HepG2 (cell line): ENCODE results near the gene PDIA5. TPM values are rescaled to one million over a fixed set of nuclear protein-coding genes. Genes with fewer than 3 reads are reported as not detected.

Experiments
- ATAC-seq: fragments of 200-7000 bp; cut with Tn5 transposase; 3 replicates; pipeline ENCODE4 v1.9.1; 2020; ENCODE audit warnings: mild to moderate bottlenecking, moderate library complexity
- BruUV-seq: library from RNA; stranded (reverse); fragments of 400-500 nt; replicated peaks from 2 replicates; lab custom pipeline; 2021; lab: Mats Ljungman, UMichigan
- CTCF ChIA-PET: fragments of 300-600 bp; formaldehyde crosslinking; extraction: SDS; loops from one replicate; lab custom pipeline; 2021; ENCODE audit warnings: low total read pairs, inconsistent platforms, low intra/inter-chr PET ratio; lab: Yijun Ruan, JAX
- POLR2A ChIA-PET: fragments of 350-600 bp; sonication (Branson Sonifier 250); formaldehyde crosslinking; loops from one replicate; lab custom pipeline; 2020; ENCODE audit warnings: antibody characterized with exemption, inconsistent platforms; lab: Yijun Ruan, JAX
- DNase-seq: peaks from one replicate; pipeline ENCODE4 v3.0.0-alpha.2; 2015; ENCODE audit warnings: low spot score
- FAIRE-seq: peaks from 3 replicates; lab custom pipeline; 2011; peaks lifted over from hg19 to GRCh38; lab: Jason Lieb, UNC
- H2AFZ ChIP-seq: one replicate; pipeline ENCODE4 v1.6.1; 2011; ENCODE audit warnings: low read length, inconsistent platforms
- H3K27ac ChIP-seq: fragments of 300-600 bp; 3 replicates; pipeline ENCODE4 v1.8.0; 2011; ENCODE audit warnings: mixed run types, mild to moderate bottlenecking, mixed read lengths, low read length, inconsistent platforms; ENCODE audit not compliant: insufficient read depth; ENCODE audit errors: extremely low read length
- H3K27me3 ChIP-seq, 2 experiments: fragments of 200-600 bp in 1 of 2; 2 replicates in 1 of 2; 3 replicates in 1 of 2; pipeline versions ENCODE4 v1.6.0 to v1.8.0; 2011; ENCODE audit warnings: low read length in 2 of 2, mild to moderate bottlenecking in 2 of 2, moderate library complexity in 2 of 2, inconsistent platforms in 1 of 2; ENCODE audit not compliant: insufficient read depth in 2 of 2, control insufficient read depth in 1 of 2
- H3K36me3 ChIP-seq, 2 experiments: fragments of 200-600 bp in 1 of 2; replicated peaks in 1 of 2; 2 replicates in 1 of 2; 3 replicates in 1 of 2; pipeline versions ENCODE4 v1.5.1 to v1.8.0; 2011; ENCODE audit warnings: low read length in 2 of 2, inconsistent platforms in 1 of 2; ENCODE audit not compliant: insufficient read depth in 2 of 2, control insufficient read depth in 1 of 2
- H3K4me1 ChIP-seq: 2 replicates; pipeline ENCODE4 v1.5.1; 2012; ENCODE audit warnings: low read length, inconsistent platforms; ENCODE audit not compliant: insufficient read depth
- H3K4me2 ChIP-seq: 2 replicates; pipeline ENCODE4 v1.6.0; 2011; ENCODE audit warnings: low read depth, low read length, inconsistent platforms
- H3K4me3 ChIP-seq, 3 experiments: fragments of 200-600 bp in 1 of 3; sonication (generic), shearing (Covaris generic) in 1 of 3; replicated peaks in 1 of 3; 2 replicates each; pipeline ENCODE4 v1.5.1; 2011 to 2016; ENCODE audit warnings: low read length in 3 of 3, inconsistent platforms in 2 of 3, low read depth in 2 of 3, mild to moderate bottlenecking in 2 of 3, control low read depth in 1 of 3, mixed read lengths in 1 of 3; ENCODE audit not compliant: insufficient read depth in 1 of 3
- H3K79me2 ChIP-seq: one replicate; pipeline ENCODE4 v1.6.1; 2011; ENCODE audit warnings: low read length, inconsistent platforms; ENCODE audit not compliant: insufficient read depth
- H3K9ac ChIP-seq: 2 replicates; pipeline ENCODE4 v1.6.0; 2011; ENCODE audit warnings: mild to moderate bottlenecking, low read depth, low read length, inconsistent platforms; ENCODE audit not compliant: insufficient read depth
- H3K9me3 ChIP-seq: 2 replicates; pipeline ENCODE4 v1.5.1; 2012; ENCODE audit warnings: mild to moderate bottlenecking, low read length
- H4K20me1 ChIP-seq: 2 replicates; pipeline ENCODE4 v1.6.0; 2011; ENCODE audit warnings: inconsistent platforms, mild to moderate bottlenecking, low read length, moderate library complexity; ENCODE audit not compliant: insufficient read depth
- CENPX ChIP-seq: sonication (generic); formaldehyde crosslinking; IDR thresholded peaks from 2 replicates; pipeline ENCODE4 v1.9.0; 2021; ENCODE audit warnings: mild to moderate bottlenecking, missing genetic modification reagents, moderate library complexity
- E2F5 ChIP-seq: sonication (generic); formaldehyde crosslinking; conservative IDR thresholded peaks from 2 replicates; pipeline ENCODE4 v1.4.0; 2020; ENCODE audit warnings: missing genetic modification reagents
- MATR3 ChIP-seq: sonication (generic); formaldehyde crosslinking; IDR thresholded peaks from 2 replicates; pipeline ENCODE4 v1.4.0; 2020; ENCODE audit warnings: missing genetic modification reagents
- SMC3 ChIP-seq: IDR thresholded peaks from 2 replicates; pipeline ENCODE4 v1.6.1; 2011; ENCODE audit warnings: low read length, improper control_type of control experiment
- SP1 ChIP-seq, 2 experiments: fragments of 450-650 bp in 1 of 2; sonication (generic) in 1 of 2; formaldehyde crosslinking in 1 of 2; IDR thresholded peaks; 2 replicates each; pipeline versions ENCODE4 v1.4.0 to v1.6.1; 2016 to 2020; ENCODE audit warnings: missing genetic modification reagents in 1 of 2
- XRCC5 ChIP-seq: fragments of 200-400 bp; formaldehyde crosslinking; optimal IDR thresholded peaks from 2 replicates; pipeline ENCODE3; 2017; ENCODE audit warnings: mild to moderate bottlenecking, low read length
- ZKSCAN5 ChIP-seq: sonication (generic); formaldehyde crosslinking; IDR thresholded peaks from 2 replicates; pipeline ENCODE4 v1.5.1; 2020; ENCODE audit warnings: mild to moderate bottlenecking, missing genetic modification reagents
- ZNF224 ChIP-seq: sonication (generic); formaldehyde crosslinking; IDR thresholded peaks from 2 replicates; pipeline ENCODE4 v1.5.0; 2020; ENCODE audit warnings: mild to moderate bottlenecking, missing genetic modification reagents
- ZNF34 ChIP-seq: sonication (generic); formaldehyde crosslinking; IDR thresholded peaks from 2 replicates; pipeline ENCODE4 v1.4.0; 2020; ENCODE audit warnings: mild to moderate bottlenecking, missing genetic modification reagents, borderline replicate concordance
- ZNF7 ChIP-seq: IDR thresholded peaks from 2 replicates; pipeline ENCODE4 v1.6.1; 2016; ENCODE audit warnings: missing biosample characterization, missing genetic modification reagents
- ZNF879 ChIP-seq: sonication (generic); formaldehyde crosslinking; IDR thresholded peaks from 2 replicates; pipeline ENCODE4 v1.8.1; 2023; ENCODE audit warnings: missing genetic modification reagents
- WGBS: methylation state at CpG from one replicate; pipeline ENCODE4 v1.1.6; 2017; ENCODE audit warnings: low lambda C conversion rate; 5-methylcytosine and 5-hydroxymethylcytosine counted together
- in situ Hi-C: cut with HindIII; loops from 2 replicates; pipeline ENCODE4 v1.10.0; 2017; ENCODE audit warnings: low pct_unique_long_range_greater_than_20kb; ENCODE audit not compliant: extremely low pct_ligation_motif_present
- intact Hi-C: fragments of 100-400 bp; cut with micrococcal nuclease; formaldehyde crosslinking; loops from one replicate; pipeline ENCODE4 v1.10.0; 2022; ENCODE audit not compliant: unreplicated experiment
- polyA plus RNA-seq, 8 experiments: library from polyadenylated mRNA; depleted of rRNA in 3 of 8; stranded (reverse) in 7 of 8; unstranded in 1 of 8; fragments of >200 nt; fragmentation: Illumina TruSeq in 4 of 8; extraction: Trizol in 4 of 8; gene quantifications; 2 replicates each; pipeline versions ENCODE4 v1.2.1 to v1.2.3, GENCODE V29; 2011 to 2016; ENCODE audit warnings: low read depth in 4 of 8, missing spikeins in 1 of 8, mixed read lengths in 1 of 8; ENCODE audit not compliant: insufficient read depth in 1 of 8
- total RNA-seq, 5 experiments: library from RNA; depleted of rRNA; stranded (reverse); fragments of >200 nt; fragmentation: Illumina TruSeq; extraction: Trizol; gene quantifications; 2 replicates each; pipeline ENCODE4 v1.2.3, GENCODE V29; 2016; ENCODE audit warnings: low read depth in 1 of 5
- TF ChIP-seq, protein P1 (sequence below): IDR thresholded peaks from 2 replicates; pipeline ENCODE4 v1.6.1; 2016; ENCODE audit warnings: mild to moderate bottlenecking, missing biosample characterization, missing genetic modification reagents
- TF ChIP-seq, protein P2 (sequence below): sonication (generic); formaldehyde crosslinking; IDR thresholded peaks from 2 replicates; pipeline ENCODE4 v1.4.0; 2020; ENCODE audit warnings: missing genetic modification reagents
- TF ChIP-seq, protein P3 (sequence below): sonication (generic); formaldehyde crosslinking; IDR thresholded peaks from 2 replicates; pipeline ENCODE4 v1.5.0; 2020; ENCODE audit warnings: mild to moderate bottlenecking, missing genetic modification reagents, moderate library complexity

PDIA5 gene
- total and polyA plus RNA-seq, 2 of the 13 experiments (the other 11 are each of a cell fraction or from before 2014, with no cell fraction given) = 51.3 to 74.3 TPM

- no TSS peak for BruUV-seq
- no peak for ATAC-seq
- Histone ChIP-seq H3K4me3 (no peak overlapping the region), H4K20me1 (no peaks in the 10 kb centered on the region), H3K4me1 (no peaks in the 10 kb centered on the region), H2AFZ (no peak overlapping the region), H3K27me3 (no peaks in the 10 kb centered on the region), H3K9ac (no peak overlapping the region), H3K36me3 (no peaks in the 10 kb centered on the region), H3K9me3 (no peaks in the 10 kb centered on the region), H3K27ac (no peak overlapping the region), H3K79me2 (no peaks in the 10 kb centered on the region), H3K4me2 (no peak overlapping the region)
- 67% methylated on average over 5 of the region's 5 CpGs for WGBS
- intact Hi-C loops = no loop called here
- ChIA-PET POLR2A (no interaction called here), CTCF (no interaction called here)
- TF ChIP-seq ZNF879 = no peak
- in situ Hi-C loops = no loop called here
- FAIRE-seq = no peak
- no peak for DNase-seq
Measured at GRCh38 chr3:123193448-123194101, 126.8 kb downstream of the PDIA5 start.

DNA sequence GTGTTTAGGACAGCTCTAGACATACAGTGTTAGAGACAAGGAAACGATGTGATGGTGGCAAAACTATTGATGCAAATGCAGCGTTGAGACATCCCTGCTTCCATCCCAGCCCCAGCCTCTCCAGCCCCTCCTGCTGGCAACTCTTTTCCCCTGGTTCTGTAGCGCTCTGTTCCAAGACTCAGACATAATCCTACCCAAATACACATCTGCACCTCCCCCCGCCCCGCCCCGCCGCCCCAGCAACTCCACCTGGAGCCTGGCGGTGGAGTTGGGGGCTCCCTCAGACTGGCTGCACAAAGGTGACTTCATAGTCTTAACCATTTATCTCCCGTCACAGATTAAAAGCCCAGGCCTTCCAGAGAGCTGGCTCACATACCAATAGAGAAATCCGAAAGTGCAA is 127.7 kb downstream of the PDIA5 start:
- Histone ChIP-seq H3K27me3 (no peaks in the 10 kb centered on the region), H3K79me2 (no peaks in the 10 kb centered on the region), H3K4me1 (no peaks in the 10 kb centered on the region), H3K9me3 (no peaks in the 10 kb centered on the region), H3K4me3 (no peak overlapping the region), H2AFZ (no peak overlapping the region), H3K27ac (no peak overlapping the region), H3K36me3 (no peaks in the 10 kb centered on the region), H4K20me1 (no peaks in the 10 kb centered on the region), H3K4me2 (0 out of 2 replicates have a peak overlapping the region, but pooled peaks have one; percentile 2), H3K9ac (no peak overlapping the region)
- ChIA-PET POLR2A (no interaction called here), CTCF (interaction anchor here (0.7 kb wide), 1 partner anchor 251 kb away, joined by 3 read pairs; no protein-coding TSS in a partner anchor)
- intact Hi-C loops (no loop called here), in situ Hi-C loops (no loop called here)
- ATAC-seq (peak; percentile 100), FAIRE-seq (peak; percentile 50), DNase-seq (peak; percentile 38)
- BruUV-seq = no TSS peak
- 13% methylated on average over 10 of the region's 10 CpGs for WGBS
- peak; percentile 34 for TF ChIP-seq XRCC5
- no peak for TF ChIP-seq E2F5 (CRISPR knock-in tag)
- no peak for TF ChIP-seq ZNF224 (CRISPR knock-in tag)
- TF ChIP-seq, protein P1, sequence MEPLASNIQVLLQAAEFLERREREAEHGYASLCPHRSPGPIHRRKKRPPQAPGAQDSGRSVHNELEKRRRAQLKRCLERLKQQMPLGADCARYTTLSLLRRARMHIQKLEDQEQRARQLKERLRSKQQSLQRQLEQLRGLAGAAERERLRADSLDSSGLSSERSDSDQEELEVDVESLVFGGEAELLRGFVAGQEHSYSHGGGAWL (CRISPR knock-in tag) = no peak
- no peak for TF ChIP-seq SP1 (IDR thresholded peaks at IDR 0.05)
- no peak for TF ChIP-seq SP1 (CRISPR knock-in tag; IDR thresholded peaks at IDR 0.05)
- TF ChIP-seq ZNF7 = no peak
- TF ChIP-seq, protein P2, sequence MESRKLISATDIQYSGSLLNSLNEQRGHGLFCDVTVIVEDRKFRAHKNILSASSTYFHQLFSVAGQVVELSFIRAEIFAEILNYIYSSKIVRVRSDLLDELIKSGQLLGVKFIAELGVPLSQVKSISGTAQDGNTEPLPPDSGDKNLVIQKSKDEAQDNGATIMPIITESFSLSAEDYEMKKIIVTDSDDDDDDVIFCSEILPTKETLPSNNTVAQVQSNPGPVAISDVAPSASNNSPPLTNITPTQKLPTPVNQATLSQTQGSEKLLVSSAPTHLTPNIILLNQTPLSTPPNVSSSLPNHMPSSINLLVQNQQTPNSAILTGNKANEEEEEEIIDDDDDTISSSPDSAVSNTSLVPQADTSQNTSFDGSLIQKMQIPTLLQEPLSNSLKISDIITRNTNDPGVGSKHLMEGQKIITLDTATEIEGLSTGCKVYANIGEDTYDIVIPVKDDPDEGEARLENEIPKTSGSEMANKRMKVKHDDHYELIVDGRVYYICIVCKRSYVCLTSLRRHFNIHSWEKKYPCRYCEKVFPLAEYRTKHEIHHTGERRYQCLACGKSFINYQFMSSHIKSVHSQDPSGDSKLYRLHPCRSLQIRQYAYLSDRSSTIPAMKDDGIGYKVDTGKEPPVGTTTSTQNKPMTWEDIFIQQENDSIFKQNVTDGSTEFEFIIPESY (CRISPR knock-in tag) = peak; percentile 61
- peak; percentile 64 for TF ChIP-seq SMC3
- no peak for TF ChIP-seq ZNF34 (CRISPR knock-in tag)
- TF ChIP-seq, protein P3, sequence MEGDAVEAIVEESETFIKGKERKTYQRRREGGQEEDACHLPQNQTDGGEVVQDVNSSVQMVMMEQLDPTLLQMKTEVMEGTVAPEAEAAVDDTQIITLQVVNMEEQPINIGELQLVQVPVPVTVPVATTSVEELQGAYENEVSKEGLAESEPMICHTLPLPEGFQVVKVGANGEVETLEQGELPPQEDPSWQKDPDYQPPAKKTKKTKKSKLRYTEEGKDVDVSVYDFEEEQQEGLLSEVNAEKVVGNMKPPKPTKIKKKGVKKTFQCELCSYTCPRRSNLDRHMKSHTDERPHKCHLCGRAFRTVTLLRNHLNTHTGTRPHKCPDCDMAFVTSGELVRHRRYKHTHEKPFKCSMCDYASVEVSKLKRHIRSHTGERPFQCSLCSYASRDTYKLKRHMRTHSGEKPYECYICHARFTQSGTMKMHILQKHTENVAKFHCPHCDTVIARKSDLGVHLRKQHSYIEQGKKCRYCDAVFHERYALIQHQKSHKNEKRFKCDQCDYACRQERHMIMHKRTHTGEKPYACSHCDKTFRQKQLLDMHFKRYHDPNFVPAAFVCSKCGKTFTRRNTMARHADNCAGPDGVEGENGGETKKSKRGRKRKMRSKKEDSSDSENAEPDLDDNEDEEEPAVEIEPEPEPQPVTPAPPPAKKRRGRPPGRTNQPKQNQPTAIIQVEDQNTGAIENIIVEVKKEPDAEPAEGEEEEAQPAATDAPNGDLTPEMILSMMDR (CRISPR knock-in tag) = peak; percentile 71
- TF ChIP-seq CENPX (CRISPR knock-in tag) = no peak
- TF ChIP-seq MATR3 (CRISPR knock-in tag) = no peak
- no peak for TF ChIP-seq ZKSCAN5 (CRISPR knock-in tag)
